Smooth muscle cell (in vitro differentiated cells): Measurements from ENCODE around the gene PHF23. TPM values are rescaled to one million over a fixed set of nuclear protein-coding genes. Genes with fewer than 3 reads are reported as not detected.
"Not testable (repeated sequence)": the region's sequence is repeated elsewhere in the genome, so short reads cannot be mapped to it uniquely, and the experiment has no call there.

ENCODE experiments used
- DNase-seq: peaks from one replicate; lab custom pipeline; 2025; ENCODE audit not compliant: unreplicated experiment; lab: John Stamatoyannopoulos, UW
- H2AFZ ChIP-seq: fragments of 200-600 bp; sonication (generic); 2 replicates; pipeline ENCODE4 v1.6.0; 2016; ENCODE audit warnings: antibody characterized with exemption, low read depth, mild to moderate bottlenecking
- H3F3A ChIP-seq: fragments of 200-600 bp; sonication (generic); 2 replicates; pipeline ENCODE4 v1.6.0; 2017; ENCODE audit warnings: antibody characterized with exemption, low read depth
- H3K27ac ChIP-seq: fragments of 200-600 bp; sonication (generic); 2 replicates; pipeline ENCODE4 v1.5.1; 2016; ENCODE audit warnings: low read depth, mild to moderate bottlenecking
- H3K27me3 ChIP-seq: fragments of 200-600 bp; sonication (generic); 2 replicates; pipeline ENCODE4 v1.6.1; 2016; ENCODE audit warnings: low read depth, mild to moderate bottlenecking
- H3K36me3 ChIP-seq: fragments of 200-600 bp; sonication (generic); 2 replicates; pipeline ENCODE4 v1.5.1; 2016; ENCODE audit warnings: low read depth
- H3K4me1 ChIP-seq: fragments of 200-600 bp; sonication (generic); 2 replicates; pipeline ENCODE4 v1.5.1; 2016; ENCODE audit warnings: low read depth
- H3K4me2 ChIP-seq: fragments of 200-600 bp; sonication (generic); 2 replicates; pipeline ENCODE4 v1.6.0; 2016; ENCODE audit warnings: mild to moderate bottlenecking
- H3K4me3 ChIP-seq: fragments of 200-600 bp; sonication (generic); 2 replicates; pipeline ENCODE4 v1.5.1; 2016; ENCODE audit warnings: mild to moderate bottlenecking
- H3K79me2 ChIP-seq: fragments of 200-600 bp; sonication (generic); 2 replicates; pipeline ENCODE4 v1.6.0; 2016; ENCODE audit warnings: low read depth, mild to moderate bottlenecking
- H3K9ac ChIP-seq: fragments of 200-600 bp; sonication (generic); 2 replicates; pipeline ENCODE4 v1.6.0; 2016; ENCODE audit warnings: low read depth
- H3K9me3 ChIP-seq: fragments of 200-600 bp; sonication (generic); replicated peaks from 2 replicates; pipeline ENCODE4 v1.5.1; 2016; ENCODE audit warnings: low read depth
- H4K20me1 ChIP-seq: fragments of 200-600 bp; sonication (generic); 2 replicates; pipeline ENCODE4 v1.6.0; 2016; ENCODE audit warnings: low read depth
- WGBS: methylation state at CpG from one replicate; pipeline ENCODE4 v1.1.7; 2016; ENCODE audit warnings: low lambda C conversion rate; 5-methylcytosine and 5-hydroxymethylcytosine counted together
- polyA plus RNA-seq: library from polyadenylated mRNA; unstranded; fragments of >200 nt; fragmentation: Nextera tagmentation; extraction: Ambion mirVana; gene quantifications from 2 replicates; pipeline ENCODE4 v1.2.1, GENCODE V29; 2016
- total RNA-seq: library from RNA; depleted of rRNA; stranded (reverse); fragments of >200 nt; gene quantifications from 2 replicates; pipeline ENCODE4 v1.2.3, GENCODE V29; 2014
- TF ChIP-seq, protein P1 (sequence below): fragments of 200-600 bp; sonication (generic); IDR thresholded peaks from 2 replicates; pipeline ENCODE4 v1.5.1; 2017; ENCODE audit warnings: borderline replicate concordance, mild to moderate bottlenecking, antibody characterized with exemption; ENCODE audit not compliant: insufficient read depth, poor library complexity, severe bottlenecking

PHF23 gene
- total and polyA plus RNA-seq, 2 experiments from 2014 or later = 33.8 to 48.5 TPM

DNA sequence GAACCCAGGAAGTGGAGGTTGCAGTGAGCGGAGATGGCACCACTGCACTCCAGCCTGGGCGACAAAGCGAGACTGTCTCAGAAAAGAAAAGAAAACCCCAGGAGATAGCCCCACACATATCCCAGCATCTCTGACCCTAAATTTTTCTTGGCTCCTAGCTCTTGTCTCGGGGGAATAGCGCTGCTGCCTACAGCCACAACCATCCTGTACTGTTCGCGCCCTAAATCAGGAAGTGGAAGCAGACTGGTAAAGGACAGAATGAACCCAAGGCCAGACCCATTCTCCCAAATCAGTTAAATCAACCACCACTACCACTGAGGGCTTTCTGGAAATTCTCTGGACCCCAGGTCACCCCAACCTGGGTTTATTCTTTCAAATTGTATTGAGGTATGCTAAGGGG is 10.6 kb upstream of the PHF23 start:
- H3K9ac ChIP-seq = peak overlapping the region; percentile 97
- peak overlapping the region; percentile 100 for H3K4me3 ChIP-seq
- H3F3A ChIP-seq = no peaks in the 10 kb centered on the region
- no peaks in the 10 kb centered on the region for H3K27me3 ChIP-seq
- H4K20me1 ChIP-seq = peaks cover 8% of the 10 kb centered on the region
- DNase-seq = no peak
- H3K79me2 ChIP-seq = peaks cover 62% of the 10 kb centered on the region
- H2AFZ ChIP-seq = no peak overlapping the region
- H3K36me3 ChIP-seq = no peaks in the 10 kb centered on the region
- H3K27ac ChIP-seq = no peak overlapping the region
- peak overlapping the region; percentile 91 for H3K4me2 ChIP-seq
- peaks cover 18% of the 10 kb centered on the region for H3K4me1 ChIP-seq
- 95% methylated on average over 7 of the region's 7 CpGs for WGBS
- TF ChIP-seq, protein P1, sequence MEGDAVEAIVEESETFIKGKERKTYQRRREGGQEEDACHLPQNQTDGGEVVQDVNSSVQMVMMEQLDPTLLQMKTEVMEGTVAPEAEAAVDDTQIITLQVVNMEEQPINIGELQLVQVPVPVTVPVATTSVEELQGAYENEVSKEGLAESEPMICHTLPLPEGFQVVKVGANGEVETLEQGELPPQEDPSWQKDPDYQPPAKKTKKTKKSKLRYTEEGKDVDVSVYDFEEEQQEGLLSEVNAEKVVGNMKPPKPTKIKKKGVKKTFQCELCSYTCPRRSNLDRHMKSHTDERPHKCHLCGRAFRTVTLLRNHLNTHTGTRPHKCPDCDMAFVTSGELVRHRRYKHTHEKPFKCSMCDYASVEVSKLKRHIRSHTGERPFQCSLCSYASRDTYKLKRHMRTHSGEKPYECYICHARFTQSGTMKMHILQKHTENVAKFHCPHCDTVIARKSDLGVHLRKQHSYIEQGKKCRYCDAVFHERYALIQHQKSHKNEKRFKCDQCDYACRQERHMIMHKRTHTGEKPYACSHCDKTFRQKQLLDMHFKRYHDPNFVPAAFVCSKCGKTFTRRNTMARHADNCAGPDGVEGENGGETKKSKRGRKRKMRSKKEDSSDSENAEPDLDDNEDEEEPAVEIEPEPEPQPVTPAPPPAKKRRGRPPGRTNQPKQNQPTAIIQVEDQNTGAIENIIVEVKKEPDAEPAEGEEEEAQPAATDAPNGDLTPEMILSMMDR = no peak
- H3K9me3 ChIP-seq = no peaks in the 10 kb centered on the region

DNA sequence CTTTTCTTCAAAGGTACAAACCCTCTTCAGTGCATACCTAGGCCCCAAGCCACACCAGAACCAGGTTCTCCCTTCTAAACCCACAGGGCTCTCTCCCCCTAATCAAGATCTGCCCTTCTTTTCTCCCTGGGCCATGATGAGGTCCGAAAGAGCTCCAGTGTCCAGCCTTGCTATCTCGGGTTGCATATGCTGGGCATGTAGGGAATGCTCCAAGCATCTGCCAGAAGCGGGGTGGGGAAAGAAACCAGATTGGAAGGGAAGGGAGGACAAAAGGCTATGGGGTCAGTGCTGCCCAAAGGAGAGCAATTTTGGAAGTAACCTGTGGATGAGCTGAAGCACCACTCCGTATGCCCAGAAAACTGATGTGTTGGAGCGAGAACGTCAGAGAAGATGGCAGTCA is 10.0 kb upstream of the PHF23 start:
- peaks cover 8% of the 10 kb centered on the region for H4K20me1 ChIP-seq
- H3K4me1 ChIP-seq = peaks cover 18% of the 10 kb centered on the region
- H3K4me2 ChIP-seq = peak overlapping the region; percentile 91

DNA sequence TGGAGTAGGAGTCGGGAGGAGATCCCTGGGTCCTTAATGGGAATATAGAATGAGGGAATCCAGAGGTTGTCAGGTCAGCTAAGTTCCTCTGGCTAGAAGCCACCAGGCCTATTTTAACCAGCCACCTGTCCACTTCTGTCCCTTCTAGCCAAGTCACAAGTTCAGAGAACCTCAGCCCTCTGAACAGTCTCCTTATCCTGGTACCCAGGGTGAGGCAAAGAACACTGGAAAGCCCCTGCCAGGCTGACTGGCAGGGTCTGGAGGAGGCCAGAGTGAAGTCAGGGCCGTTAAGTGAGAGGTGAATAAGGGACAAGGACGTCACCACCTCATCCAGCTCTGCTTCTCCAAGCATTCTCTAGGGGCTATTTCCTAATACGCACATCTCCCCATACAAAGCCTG is 9.5 kb upstream of the PHF23 start:
- 93% methylated on average over 4 of the region's 4 CpGs for WGBS
- Histone ChIP-seq H3K36me3 (no peaks in the 10 kb centered on the region), H3K79me2 (peaks cover 62% of the 10 kb centered on the region), H3F3A (peaks cover under 1% of the 10 kb centered on the region), H3K4me1 (peaks cover 18% of the 10 kb centered on the region), H3K9me3 (no peaks in the 10 kb centered on the region), H3K9ac (no peak overlapping the region), H3K4me2 (no peak overlapping the region), H2AFZ (no peak overlapping the region), H4K20me1 (peaks cover 8% of the 10 kb centered on the region), H3K27me3 (no peaks in the 10 kb centered on the region), H3K4me3 (no peak overlapping the region), H3K27ac (no peak overlapping the region)
- no peak for DNase-seq
- TF ChIP-seq, protein P1 = no peak

More for the DNA sequence above, 10.0 kb upstream of the PHF23 start:
- Histone ChIP-seq H3K27ac (no peak overlapping the region), H3K36me3 (no peaks in the 10 kb centered on the region), H3F3A (no peaks in the 10 kb centered on the region), H2AFZ (no peak overlapping the region), H3K9ac (no peak overlapping the region), H3K9me3 (no peaks in the 10 kb centered on the region), H3K27me3 (no peaks in the 10 kb centered on the region), H3K4me3 (no peak overlapping the region), H3K79me2 (peaks cover 62% of the 10 kb centered on the region)
- 94% methylated on average over 6 of the region's 6 CpGs for WGBS
- TF ChIP-seq, protein P1 = no peak
- DNase-seq = no peak

- Histone ChIP-seq H3K9ac (no peak overlapping the region), H3K36me3 (no peaks in the 10 kb centered on the region), H3K4me3 (no peak overlapping the region), H4K20me1 (peaks cover 8% of the 10 kb centered on the region), H3K9me3 (no peaks in the 10 kb centered on the region), H3F3A (peaks cover 10% of the 10 kb centered on the region), H2AFZ (no peak overlapping the region), H3K4me2 (no peak overlapping the region), H3K27ac (no peak overlapping the region), H3K79me2 (peaks cover 58% of the 10 kb centered on the region), H3K4me1 (peaks cover 10% of the 10 kb centered on the region), H3K27me3 (no peaks in the 10 kb centered on the region)
- no peak for DNase-seq
- TF ChIP-seq, protein P1 = no peak
- WGBS = 96% methylated on average over 5 of the region's 5 CpGs
Measured at GRCh38 chr17:7246779-7247178, 7.5 kb upstream of the PHF23 start.

- peaks cover 19% of the 10 kb centered on the region for H3K4me1 ChIP-seq
- not testable (repeated sequence) for H3K9me3 ChIP-seq, H2AFZ ChIP-seq, H3K9ac ChIP-seq, DNase-seq, H3K27me3 ChIP-seq, H3K36me3 ChIP-seq, H4K20me1 ChIP-seq, H3K4me3 ChIP-seq
- peaks cover 27% of the 10 kb centered on the region for H3F3A ChIP-seq
- WGBS = 89% methylated on average over 9 of the region's 10 CpGs
- H3K27ac ChIP-seq = peak overlapping the region; percentile 95
- H3K79me2 ChIP-seq = peaks cover 57% of the 10 kb centered on the region
- H3K4me2 ChIP-seq = peak overlapping the region; percentile 84
Measured at GRCh38 chr17:7243838-7244237, 4.6 kb upstream of the PHF23 start.
